ENCODE data around the gene FKBP15.
A peak's percentile ranks its signal among the peaks of the same experiment; 100 is the strongest.
"Not testable (repeated sequence)": the region's sequence is repeated elsewhere in the genome, so short reads cannot be mapped to it uniquely, and the experiment has no call there.

The FKBP15 gene, protein sequence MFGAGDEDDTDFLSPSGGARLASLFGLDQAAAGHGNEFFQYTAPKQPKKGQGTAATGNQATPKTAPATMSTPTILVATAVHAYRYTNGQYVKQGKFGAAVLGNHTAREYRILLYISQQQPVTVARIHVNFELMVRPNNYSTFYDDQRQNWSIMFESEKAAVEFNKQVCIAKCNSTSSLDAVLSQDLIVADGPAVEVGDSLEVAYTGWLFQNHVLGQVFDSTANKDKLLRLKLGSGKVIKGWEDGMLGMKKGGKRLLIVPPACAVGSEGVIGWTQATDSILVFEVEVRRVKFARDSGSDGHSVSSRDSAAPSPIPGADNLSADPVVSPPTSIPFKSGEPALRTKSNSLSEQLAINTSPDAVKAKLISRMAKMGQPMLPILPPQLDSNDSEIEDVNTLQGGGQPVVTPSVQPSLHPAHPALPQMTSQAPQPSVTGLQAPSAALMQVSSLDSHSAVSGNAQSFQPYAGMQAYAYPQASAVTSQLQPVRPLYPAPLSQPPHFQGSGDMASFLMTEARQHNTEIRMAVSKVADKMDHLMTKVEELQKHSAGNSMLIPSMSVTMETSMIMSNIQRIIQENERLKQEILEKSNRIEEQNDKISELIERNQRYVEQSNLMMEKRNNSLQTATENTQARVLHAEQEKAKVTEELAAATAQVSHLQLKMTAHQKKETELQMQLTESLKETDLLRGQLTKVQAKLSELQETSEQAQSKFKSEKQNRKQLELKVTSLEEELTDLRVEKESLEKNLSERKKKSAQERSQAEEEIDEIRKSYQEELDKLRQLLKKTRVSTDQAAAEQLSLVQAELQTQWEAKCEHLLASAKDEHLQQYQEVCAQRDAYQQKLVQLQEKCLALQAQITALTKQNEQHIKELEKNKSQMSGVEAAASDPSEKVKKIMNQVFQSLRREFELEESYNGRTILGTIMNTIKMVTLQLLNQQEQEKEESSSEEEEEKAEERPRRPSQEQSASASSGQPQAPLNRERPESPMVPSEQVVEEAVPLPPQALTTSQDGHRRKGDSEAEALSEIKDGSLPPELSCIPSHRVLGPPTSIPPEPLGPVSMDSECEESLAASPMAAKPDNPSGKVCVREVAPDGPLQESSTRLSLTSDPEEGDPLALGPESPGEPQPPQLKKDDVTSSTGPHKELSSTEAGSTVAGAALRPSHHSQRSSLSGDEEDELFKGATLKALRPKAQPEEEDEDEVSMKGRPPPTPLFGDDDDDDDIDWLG

DNA sequence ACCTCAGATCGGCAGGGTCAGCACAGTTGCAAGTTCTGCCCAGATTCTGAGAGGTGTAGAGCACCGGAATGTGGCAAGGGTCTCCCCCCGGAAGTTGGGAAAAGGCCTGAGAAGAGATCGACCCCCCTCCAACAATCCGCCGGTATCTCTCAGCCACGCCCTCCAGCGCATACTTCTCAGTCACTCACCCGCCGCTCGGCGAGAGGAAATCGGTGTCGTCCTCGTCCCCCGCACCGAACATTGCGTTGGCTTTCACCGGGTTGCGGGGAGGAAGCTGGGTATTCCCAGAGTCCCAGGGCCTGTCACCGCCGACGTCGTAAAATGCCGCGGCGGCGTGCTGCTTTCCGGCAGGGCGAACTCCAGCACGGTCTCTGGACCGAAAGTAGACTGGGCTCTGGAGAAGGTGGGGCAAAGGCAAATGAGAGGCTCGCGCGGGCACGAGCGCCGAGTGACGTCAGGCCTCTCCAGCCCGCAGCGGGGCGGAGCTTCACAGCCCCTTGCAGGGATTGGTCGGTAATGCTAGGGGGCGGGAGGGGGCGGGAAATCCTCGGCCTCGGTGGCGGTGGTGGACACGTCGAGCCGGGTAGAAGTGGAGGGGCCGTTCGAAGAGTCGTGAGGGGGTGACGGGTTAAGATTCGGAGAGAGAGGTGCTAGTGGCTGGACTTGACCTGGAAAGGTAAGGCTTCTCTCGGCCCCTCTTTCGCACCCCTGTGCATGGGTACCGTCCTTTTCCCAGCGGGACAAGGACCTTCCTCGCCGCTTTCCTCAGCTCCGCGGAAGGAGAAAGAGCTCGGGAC is at the start of gene FKBP15, which contains the start of gene SLC31A1:
Gene FKBP15 (minus strand): TSS at position 275 of the 797 bp plus-strand sequence. CDS start 34 bp downstream, at position 241.
Gene SLC31A1 (plus strand): TSS at position 542 of the 797 bp plus-strand sequence. CDS start 34,605 bp downstream, outside the sequence.
- peak; percentile 96 for DNase-seq

DNA sequence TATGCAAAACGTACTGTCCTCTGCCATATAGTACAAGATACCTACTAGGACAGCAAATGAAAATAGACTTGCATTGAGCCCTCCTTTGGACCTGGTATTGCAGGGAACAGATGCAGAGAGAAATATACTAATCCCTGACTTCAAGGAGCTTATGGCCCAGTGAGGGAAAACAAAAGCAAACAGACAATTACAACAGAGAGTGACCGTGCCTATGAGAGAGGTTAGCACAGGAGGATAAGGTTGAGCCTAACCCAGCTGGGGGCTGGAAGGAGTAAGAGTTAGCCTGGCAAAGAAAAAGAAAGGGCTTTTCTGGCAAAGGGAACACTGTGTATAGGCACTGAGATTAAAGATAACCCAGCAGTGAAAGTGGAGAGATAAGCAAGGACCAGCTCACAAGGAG is 48.8 kb upstream of the FKBP15 start:
- no peak for DNase-seq

DNA sequence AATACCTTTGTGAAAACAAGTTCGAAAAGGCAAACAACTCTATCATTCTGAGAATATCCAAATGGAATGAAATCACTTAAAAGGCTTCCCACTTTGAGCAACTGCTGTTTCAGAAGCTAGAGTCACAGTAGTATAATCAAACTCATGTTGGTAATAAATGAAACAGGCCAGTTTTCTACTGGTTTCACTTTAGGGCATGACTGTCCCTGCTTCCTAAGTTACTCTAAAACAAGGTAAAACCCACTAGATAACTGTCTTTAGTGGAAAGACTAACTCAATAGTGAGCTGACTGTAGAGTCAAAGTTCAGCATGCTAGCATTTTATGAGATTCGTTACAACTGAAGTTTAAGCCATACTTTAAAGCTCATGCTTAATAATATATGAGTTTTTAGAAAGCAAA is 48.3 kb upstream of the FKBP15 start:
- no peak for DNase-seq

DNA sequence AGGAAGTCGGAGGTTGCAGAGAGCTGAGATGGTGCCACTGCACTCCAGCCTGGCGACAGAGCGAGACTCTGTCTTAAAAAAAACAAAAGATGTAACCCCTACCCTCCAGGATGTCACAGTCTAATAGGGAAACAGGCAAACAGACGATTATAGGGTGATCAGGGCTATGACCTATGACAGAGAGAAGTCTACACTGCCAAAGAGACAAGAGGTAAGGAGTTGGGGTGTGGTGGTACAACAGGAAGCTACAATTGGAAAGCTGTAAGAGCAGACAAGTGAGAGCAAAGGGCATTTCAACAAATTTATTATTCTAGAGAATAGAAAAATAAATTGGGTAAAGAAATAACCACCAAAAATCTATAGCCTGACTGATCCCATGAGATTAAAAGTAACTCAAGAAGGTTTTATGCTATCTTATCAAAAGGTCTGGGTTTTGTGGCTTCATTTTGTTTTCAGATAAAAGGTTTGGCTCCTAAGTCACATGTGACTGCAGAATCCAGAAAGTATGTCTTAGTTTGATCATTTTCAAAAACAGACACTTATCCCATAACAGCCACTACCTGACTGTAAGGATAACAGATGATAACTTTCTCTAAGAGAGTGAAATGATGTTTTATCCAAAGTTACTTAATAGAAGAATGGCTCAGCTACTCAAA is 47.0 kb upstream of the FKBP15 start:
- no peak for DNase-seq

DNA sequence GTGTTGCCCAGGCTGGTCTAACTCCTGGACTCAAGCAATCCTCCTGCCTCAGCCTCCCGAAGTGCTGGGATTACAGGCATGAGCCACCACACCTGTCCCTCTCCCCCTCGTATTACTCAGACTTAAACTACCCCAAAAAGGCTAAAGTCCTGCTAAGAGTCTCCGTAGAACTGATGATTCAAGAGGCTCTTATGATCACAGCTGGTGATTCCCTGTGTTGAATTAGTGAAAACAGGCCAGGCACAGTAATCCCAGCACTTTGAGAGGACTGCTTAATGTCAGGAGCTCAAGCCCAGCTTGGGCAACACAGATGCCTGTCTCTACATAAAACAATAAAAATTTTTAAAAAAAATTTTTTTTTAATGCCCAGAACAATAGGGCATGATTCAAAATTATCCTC is 45.1 kb upstream of the FKBP15 start:
- no peak for DNase-seq

DNA sequence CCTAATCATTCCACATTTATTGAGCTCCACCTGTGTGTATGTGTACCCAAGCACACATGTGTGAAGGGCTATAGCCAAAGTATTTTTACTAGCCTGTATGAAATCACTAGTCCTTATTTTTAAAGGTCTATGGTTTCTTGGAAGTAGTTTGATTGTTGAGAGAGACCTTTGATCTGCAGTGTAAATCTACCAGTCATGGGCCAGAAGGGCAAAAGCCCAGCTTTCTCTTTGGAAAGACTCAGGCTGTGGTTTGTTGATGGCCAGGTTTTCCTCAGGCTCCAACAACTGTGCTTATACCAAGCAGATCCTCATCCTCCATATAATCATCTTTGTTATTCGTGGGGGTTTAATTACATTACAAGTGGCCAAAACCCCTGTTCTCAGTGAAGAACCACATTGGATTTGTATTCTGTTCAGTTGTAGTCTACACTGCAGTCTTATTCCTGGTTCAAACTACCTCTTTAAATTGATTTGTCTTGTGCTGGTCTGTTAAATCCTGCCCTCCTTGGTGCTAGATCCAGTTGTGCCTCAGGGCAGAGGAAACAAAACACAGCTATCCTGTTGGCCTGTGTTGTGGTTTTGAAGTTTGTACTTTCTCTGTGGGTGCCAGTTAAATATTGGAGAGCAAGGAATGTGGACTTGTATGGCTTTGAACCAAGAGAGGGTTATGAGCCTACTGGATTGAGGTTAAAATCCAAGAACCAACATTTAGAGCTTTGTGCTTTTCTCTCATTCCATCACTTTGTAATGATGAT is 41.0 kb upstream of the FKBP15 start:
- no peak for DNase-seq

DNA sequence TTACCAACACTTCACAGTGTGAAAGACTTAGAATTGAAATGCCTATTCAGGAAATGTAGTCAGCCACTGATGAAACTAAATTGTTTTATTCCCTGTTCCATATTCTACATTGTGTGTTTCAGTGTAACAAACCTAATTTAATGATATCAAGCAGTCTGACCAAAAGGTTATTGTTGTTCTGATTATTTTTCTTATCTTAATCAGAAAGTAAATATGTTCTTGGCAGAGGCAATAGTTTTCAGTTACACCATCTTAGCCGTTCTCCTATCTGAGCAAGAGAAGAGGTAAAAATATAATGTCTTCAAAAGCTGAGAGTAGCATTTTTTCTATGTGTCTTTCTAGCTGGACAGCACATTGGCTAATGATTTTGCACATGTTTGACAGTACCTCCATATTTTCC is 37.2 kb upstream of the FKBP15 start:
- DNase-seq = no peak

DNA sequence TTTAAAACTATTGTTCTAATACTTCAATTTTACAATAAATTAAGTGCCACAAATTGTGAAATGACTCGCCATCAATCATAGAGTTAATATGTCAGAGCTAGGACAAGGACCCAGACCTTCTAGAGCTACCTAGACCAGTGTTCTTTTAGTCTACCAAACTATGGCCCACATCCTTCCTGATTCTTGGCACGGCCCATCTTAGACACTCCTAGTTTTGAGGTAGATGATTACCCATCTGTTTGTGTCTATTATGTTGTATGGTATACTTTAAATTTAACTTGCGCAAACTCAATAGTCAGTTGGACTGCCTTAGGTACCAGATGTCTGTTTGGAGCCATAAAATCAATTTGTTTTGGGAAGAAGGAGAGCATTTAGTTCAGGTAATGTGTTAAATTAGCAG is 36.8 kb upstream of the FKBP15 start:
- DNase-seq = no peak

DNA sequence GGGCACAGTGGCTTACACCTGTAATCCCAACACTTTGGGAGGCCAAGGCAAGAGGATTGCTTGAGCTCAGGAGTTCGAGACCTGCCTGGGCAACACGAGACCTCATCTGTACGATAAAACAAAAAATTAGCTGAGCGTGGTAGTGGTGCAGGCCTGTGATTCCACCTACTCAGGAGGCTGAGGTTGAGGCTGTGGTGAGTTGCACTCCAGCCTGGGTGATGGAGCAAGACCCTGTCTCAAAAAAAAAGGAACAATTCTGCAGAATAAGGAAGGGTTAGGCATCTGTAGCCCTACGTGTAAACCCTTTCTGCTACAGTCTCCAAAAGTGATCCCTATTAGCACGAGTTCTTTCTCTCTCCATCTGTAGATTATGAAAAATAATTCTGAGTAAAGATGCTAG is 34.4 kb upstream of the FKBP15 start:
- DNase-seq = no peak

DNA sequence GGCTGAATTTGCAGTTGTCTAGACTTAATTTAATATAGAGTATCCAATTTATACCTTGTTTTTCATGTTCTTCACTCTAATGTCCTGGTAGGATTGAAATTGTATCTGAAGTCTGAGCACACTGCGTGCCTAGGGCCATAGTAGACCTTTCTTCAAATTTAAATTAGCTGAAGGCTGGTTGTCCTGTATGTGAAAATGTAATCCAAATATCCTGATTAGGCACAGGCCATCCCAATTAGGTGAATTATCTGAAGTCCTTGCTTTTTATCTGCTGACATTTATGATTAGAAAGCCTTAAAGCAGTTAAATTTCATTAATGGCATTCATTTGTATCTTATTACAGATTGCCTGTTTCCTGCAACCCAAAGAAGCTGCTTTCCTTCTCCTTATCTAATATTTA is 33.9 kb upstream of the FKBP15 start:
- no peak for DNase-seq

DNA sequence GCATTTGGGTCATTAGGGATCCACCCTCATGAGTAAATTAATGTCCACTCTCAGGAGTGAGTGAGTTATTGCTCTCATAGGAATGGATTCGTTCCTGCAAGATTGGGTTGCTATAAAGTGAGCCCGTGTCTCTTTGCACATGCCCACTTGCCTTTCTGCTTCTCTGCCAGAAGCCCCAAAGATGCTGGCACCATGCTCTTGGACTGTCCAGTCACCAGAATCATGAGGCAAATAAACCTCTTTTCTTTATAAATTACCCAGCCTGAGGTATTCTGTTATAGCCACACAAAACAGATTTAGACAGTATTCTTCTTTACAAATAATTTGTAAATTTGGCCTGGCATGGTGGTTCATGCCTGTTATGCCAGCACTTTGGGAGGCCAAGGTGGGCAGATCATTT is 29.7 kb upstream of the FKBP15 start:
- DNase-seq = no peak

DNA sequence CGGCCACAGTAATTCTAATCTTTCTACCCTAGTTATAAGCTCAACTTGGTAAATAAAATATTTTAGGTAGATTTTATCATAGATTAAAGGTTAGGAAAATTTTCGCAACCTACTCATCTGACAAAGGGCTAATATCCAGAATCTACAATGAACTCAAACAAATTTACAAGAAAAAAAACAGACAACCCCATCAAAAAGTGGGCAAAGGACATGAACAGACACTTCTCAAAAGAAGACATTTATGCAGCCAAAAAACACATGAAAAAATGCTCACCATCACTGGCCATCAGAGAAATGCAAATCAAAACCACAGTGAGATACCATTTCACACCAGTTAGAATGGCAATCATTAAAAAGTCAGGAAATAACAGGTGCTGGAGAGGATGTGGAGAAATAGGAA is 28.6 kb upstream of the FKBP15 start:
- not testable (repeated sequence) for DNase-seq

DNA sequence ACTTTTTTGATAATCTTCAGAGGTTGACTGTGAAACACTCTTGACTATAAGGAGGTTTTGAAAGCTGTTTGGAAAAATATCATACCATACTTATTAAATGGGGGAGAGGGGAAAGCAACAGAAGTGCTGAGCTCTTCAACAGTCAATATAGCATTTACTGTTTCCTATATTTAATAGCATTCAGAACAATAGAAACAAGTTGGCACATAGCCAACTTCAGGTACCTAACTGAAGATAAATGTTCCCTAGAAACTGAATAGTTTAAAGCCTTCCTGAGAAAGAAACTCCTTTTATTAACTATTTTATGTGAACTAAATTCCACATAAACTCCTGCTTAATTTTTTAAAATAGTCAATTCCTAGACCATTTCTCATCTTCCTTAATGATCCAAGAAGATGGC is 26.6 kb upstream of the FKBP15 start:
- no peak for DNase-seq

DNA sequence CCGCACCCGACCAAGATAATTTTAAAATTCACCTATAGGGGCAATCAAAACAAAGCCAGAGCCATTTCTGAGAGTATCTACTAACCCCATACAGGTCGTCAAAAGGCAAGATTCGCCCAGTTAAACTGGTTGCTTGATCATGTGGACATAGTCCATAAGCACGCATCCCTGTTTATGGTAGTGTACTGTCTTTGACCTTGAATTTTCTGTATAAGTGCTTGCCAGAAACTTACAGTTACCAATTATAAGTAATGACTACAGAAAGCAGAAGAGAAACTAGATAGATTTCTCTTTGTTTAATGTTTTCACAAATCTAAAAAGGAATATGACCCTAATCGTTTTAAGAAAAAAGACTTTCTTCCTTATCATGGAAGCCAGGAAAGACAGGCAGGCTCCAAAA is 25.9 kb upstream of the FKBP15 start:
- no peak for DNase-seq

DNA sequence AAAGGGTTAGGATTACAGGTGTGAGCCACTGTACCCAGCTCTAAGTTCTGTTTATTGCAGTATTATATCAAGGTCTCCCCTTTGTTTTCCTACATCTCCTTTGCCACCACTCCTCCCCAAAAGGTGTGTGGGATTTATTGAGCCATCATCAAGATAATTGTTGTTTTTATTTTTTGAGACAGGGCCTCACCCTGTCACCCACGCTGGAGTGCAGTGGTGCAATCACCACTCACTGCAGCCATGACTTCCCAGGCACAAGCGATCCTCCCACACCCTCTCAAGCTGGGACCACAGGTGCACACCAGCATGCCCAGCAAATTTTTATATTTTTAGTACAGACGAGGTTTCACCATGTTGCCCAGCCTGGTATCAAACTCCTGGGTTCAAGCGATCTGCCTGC is 24.8 kb upstream of the FKBP15 start:
- DNase-seq = no peak

DNA sequence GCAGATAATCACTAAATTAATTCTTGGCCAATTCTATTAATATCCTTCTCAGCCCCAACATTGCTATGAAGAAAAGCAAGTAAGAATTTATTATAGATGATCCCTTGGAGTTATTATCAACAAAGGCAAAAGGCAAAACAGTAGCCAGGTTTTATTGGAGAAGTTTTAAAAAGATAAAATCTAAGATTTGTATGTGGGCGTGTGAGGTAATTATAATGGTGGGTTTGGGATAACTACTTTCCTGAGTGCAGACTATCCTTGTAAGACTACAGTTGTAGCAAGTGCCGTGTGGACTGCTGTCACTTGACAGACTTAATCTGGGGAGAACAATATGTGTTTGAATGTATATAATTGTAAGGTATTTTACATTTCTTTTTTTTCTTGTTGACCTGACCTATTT is 23.5 kb upstream of the FKBP15 start:
- no peak for DNase-seq

DNA sequence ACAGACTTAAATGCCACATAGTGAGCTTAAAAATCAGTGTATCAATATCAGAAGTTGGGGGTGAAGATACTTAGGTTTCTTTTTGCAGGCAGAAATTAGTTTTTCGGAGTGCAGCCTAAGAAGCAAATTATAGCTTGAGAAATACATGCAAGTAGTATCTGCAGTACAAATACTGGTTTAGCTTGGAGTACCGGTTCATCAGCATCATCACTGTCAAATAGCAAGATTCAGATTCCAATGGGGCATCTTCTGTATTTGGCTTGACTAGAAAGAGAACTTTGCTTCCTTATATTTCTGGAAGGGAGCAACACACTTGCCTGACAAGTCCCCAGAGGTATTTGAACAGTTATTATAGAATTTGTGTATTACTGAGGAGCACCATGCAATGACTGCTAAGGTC is 20.1 kb upstream of the FKBP15 start:
- DNase-seq = no peak

DNA sequence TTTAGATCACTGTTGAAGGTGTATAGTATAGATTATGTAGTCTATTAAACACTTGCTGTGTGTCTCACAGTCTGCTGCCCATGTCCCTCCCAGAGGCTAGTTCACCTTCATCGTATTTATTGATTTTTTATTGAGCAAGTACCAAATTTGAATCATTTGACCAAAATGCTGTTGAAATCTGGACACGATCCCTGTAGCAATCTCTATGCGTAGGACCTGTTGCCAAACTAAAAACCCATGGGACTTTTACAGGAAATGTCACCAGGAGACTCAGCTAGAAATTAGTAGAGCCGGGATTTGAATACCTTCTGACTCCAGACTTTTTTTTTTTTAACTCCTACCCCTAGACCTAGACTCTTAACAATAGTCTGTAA is 17.8 kb upstream of the FKBP15 start:
- no peak for DNase-seq

DNA sequence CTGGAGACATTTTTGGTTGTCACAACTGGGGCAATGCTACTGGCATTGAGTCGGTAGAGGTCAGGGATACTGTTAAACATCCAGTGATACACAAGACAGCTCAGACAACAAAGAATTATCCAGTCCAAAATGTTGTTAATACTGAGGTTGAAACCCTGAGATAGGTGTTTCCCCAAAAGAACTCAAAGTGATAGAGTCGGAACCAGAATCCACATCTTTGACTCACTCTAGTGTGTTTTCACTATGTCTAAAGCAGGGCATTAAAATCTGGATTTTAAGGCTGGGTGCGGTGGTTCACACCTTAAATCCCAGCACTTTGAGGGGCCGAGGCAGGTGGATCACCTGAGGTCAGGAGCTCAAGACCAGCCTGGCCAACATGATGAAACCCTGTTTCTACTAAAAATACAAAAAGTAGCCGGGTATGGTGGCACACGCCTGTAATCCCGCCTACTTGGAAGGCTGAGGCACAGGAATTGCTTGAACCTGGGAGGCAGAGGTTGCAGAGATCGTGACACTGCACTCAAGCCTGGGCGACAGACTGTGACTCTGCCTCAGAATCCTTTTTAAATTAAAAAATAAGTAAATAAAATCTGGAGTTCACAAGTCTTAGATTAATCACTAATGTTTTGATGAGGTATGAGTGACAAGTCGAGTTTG is 17.3 kb upstream of the FKBP15 start:
- DNase-seq = no peak

DNA sequence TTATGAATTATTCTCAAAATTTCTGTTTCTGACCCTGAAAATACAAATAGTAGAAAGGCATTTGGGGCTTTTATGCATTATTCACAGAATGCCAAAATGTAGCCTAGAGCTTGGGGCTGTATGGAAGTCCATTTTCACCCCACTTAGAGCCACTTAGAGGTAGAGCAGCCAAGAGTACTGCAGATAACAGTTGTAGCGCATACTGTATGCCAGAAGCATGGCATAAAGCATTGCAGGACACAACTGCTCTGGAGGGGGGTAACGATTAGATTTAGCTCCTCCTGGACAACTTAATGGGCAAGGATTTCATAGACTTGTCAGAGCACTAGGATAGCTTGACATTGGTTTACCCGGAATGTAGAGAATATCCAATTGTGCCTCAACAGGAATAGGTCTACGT is 15.9 kb upstream of the FKBP15 start:
- DNase-seq = no peak

All from GDM1 (cell line).